Stimulated activated naive CD8-positive, alpha-beta T cell treated with anti-CD3 and anti-CD28 coated beads, Interleukin-15, Interleukin-2, amounts not matched to agents 100 ng/mL and 50 ng/mL, for 24 hours (primary cell): Measurements from ENCODE around the gene ZNF182.
"Not testable (repeated sequence)": the region's sequence is repeated elsewhere in the genome, so short reads cannot be mapped to it uniquely, and the experiment has no call there.

Experiments
- H3K27ac Mint-ChIP-seq: one replicate; pipeline ENCODE4 v1.8.0; 2021; ENCODE audit warnings: mild to moderate bottlenecking, mixed read lengths
- H3K27me3 Mint-ChIP-seq: one replicate; pipeline ENCODE4 v1.8.0; 2021; ENCODE audit warnings: mixed read lengths
- H3K36me3 Mint-ChIP-seq: one replicate; pipeline ENCODE4 v1.8.0; 2021; ENCODE audit warnings: low read depth, mixed read lengths
- H3K4me1 Mint-ChIP-seq: one replicate; pipeline ENCODE4 v1.8.0; 2021; ENCODE audit warnings: low read depth, mixed read lengths
- H3K4me3 Mint-ChIP-seq: one replicate; pipeline ENCODE4 v1.8.0; 2021; ENCODE audit warnings: mild to moderate bottlenecking, mixed read lengths
- H3K9me3 Mint-ChIP-seq: one replicate; pipeline ENCODE4 v1.8.0; 2021; ENCODE audit warnings: mixed read lengths

The ZNF182 gene

GRCh38 chrX:48003758-48004457, at the start of gene ZNF182:
Gene ZNF182 (minus strand): TSS chrX:48003989. CDS start chrX:48002609, 1,380 bp downstream.
- Mint-ChIP-seq H3K27me3 (no peaks in the 10 kb centered on the region), H3K4me3 (peak within 1 kb of the TSS; percentile 91), H3K4me1 (peaks cover 27% of the 10 kb centered on the region), H3K27ac (peak within 1 kb of the TSS; percentile 99), H3K36me3 (peaks cover 13% of the 10 kb centered on the region), H3K9me3 (no peaks in the 10 kb centered on the region)

- Mint-ChIP-seq H3K9me3 (no peaks in the 10 kb centered on the region), H3K27me3 (no peaks in the 10 kb centered on the region), H3K27ac (no peak overlapping the region), H3K4me3 (no peak overlapping the region), H3K4me1 (no peaks in the 10 kb centered on the region), H3K36me3 (no peaks in the 10 kb centered on the region)
Observed at GRCh38 chrX:48046846-48047245, 43.1 kb upstream of the ZNF182 start.

GRCh38 chrX:48045410-48046311, 41.9 kb upstream of the ZNF182 start:
- Mint-ChIP-seq H3K4me1 (no peaks in the 10 kb centered on the region), H3K4me3 (no peak overlapping the region), H3K27me3 (no peaks in the 10 kb centered on the region), H3K9me3 (no peaks in the 10 kb centered on the region), H3K36me3 (no peaks in the 10 kb centered on the region), H3K27ac (no peak overlapping the region)

GRCh38 chrX:48043056-48043455, 39.3 kb upstream of the ZNF182 start:
- H3K36me3 Mint-ChIP-seq: no peaks in the 10 kb centered on the region
- H3K4me3 Mint-ChIP-seq: no peak overlapping the region
- no peaks in the 10 kb centered on the region for H3K9me3 Mint-ChIP-seq
- H3K27ac Mint-ChIP-seq: no peak overlapping the region
- H3K27me3 Mint-ChIP-seq: no peaks in the 10 kb centered on the region
- H3K4me1 Mint-ChIP-seq: no peaks in the 10 kb centered on the region

- Mint-ChIP-seq H3K4me3 (no peak overlapping the region), H3K27me3 (no peaks in the 10 kb centered on the region), H3K9me3 (no peaks in the 10 kb centered on the region)
Observed at GRCh38 chrX:48035891-48036290, 32.1 kb upstream of the ZNF182 start.

GRCh38 chrX:48030641-48031173, 26.9 kb upstream of the ZNF182 start:
- not testable (repeated sequence) for H3K27me3 Mint-ChIP-seq, H3K36me3 Mint-ChIP-seq, H3K27ac Mint-ChIP-seq

More at GRCh38 chrX:48035891-48036290, 32.1 kb upstream of the ZNF182 start:
- Mint-ChIP-seq H3K4me1 (no peaks in the 10 kb centered on the region), H3K36me3 (no peaks in the 10 kb centered on the region), H3K27ac (no peak overlapping the region)

GRCh38 chrX:48030237-48030636, 26.4 kb upstream of the ZNF182 start:
- Mint-ChIP-seq H3K27ac (no peak overlapping the region), H3K9me3 (no peaks in the 10 kb centered on the region), H3K27me3 (no peaks in the 10 kb centered on the region), H3K4me3 (no peak overlapping the region), H3K36me3 (no peaks in the 10 kb centered on the region), H3K4me1 (peaks cover 4% of the 10 kb centered on the region)

More at GRCh38 chrX:48030641-48031173, 26.9 kb upstream of the ZNF182 start:
- H3K9me3 Mint-ChIP-seq, H3K4me3 Mint-ChIP-seq, H3K4me1 Mint-ChIP-seq: not testable (repeated sequence)

- Mint-ChIP-seq H3K4me1 (peaks cover 12% of the 10 kb centered on the region), H3K27ac (no peak overlapping the region), H3K36me3 (no peaks in the 10 kb centered on the region), H3K27me3 (no peaks in the 10 kb centered on the region), H3K9me3 (no peaks in the 10 kb centered on the region), H3K4me3 (no peak overlapping the region)
Observed at GRCh38 chrX:48028091-48028490, 24.3 kb upstream of the ZNF182 start.

- H3K4me1 Mint-ChIP-seq: peaks cover 17% of the 10 kb centered on the region
- not testable (repeated sequence) for H3K27me3 Mint-ChIP-seq, H3K27ac Mint-ChIP-seq, H3K36me3 Mint-ChIP-seq, H3K9me3 Mint-ChIP-seq, H3K4me3 Mint-ChIP-seq
Observed at GRCh38 chrX:48027545-48027944, 23.8 kb upstream of the ZNF182 start.

GRCh38 chrX:48025561-48025960, 21.8 kb upstream of the ZNF182 start:
- H3K4me1 Mint-ChIP-seq: peaks cover 24% of the 10 kb centered on the region
- H3K27ac Mint-ChIP-seq: peak overlapping the region; percentile 73
- no peaks in the 10 kb centered on the region for H3K27me3 Mint-ChIP-seq
- peaks cover 3% of the 10 kb centered on the region for H3K9me3 Mint-ChIP-seq
- H3K4me3 Mint-ChIP-seq: no peak overlapping the region
- H3K36me3 Mint-ChIP-seq: no peaks in the 10 kb centered on the region

GRCh38 chrX:48022738-48023137, 18.9 kb upstream of the ZNF182 start:
- no peak overlapping the region for H3K27ac Mint-ChIP-seq

GRCh38 chrX:48022100-48022499, 18.3 kb upstream of the ZNF182 start:
- no peak overlapping the region for H3K4me3 Mint-ChIP-seq

More at GRCh38 chrX:48022738-48023137, 18.9 kb upstream of the ZNF182 start:
- Mint-ChIP-seq H3K4me3 (no peak overlapping the region), H3K27me3 (no peaks in the 10 kb centered on the region), H3K36me3 (no peaks in the 10 kb centered on the region), H3K9me3 (peaks cover 3% of the 10 kb centered on the region), H3K4me1 (peaks cover 30% of the 10 kb centered on the region)

GRCh38 chrX:48021026-48021900, 17.5 kb upstream of the ZNF182 start:
- no peaks in the 10 kb centered on the region for H3K27me3 Mint-ChIP-seq
- H3K4me1 Mint-ChIP-seq: peaks cover 30% of the 10 kb centered on the region
- H3K4me3 Mint-ChIP-seq: peak overlapping the region; percentile 91
- peak overlapping the region; percentile 99 for H3K27ac Mint-ChIP-seq
- peaks cover 3% of the 10 kb centered on the region for H3K9me3 Mint-ChIP-seq
- no peaks in the 10 kb centered on the region for H3K36me3 Mint-ChIP-seq

More at GRCh38 chrX:48022100-48022499, 18.3 kb upstream of the ZNF182 start:
- Mint-ChIP-seq H3K36me3 (no peaks in the 10 kb centered on the region), H3K27me3 (no peaks in the 10 kb centered on the region), H3K9me3 (peaks cover 3% of the 10 kb centered on the region), H3K27ac (no peak overlapping the region), H3K4me1 (peaks cover 30% of the 10 kb centered on the region)

- Mint-ChIP-seq H3K27ac (peak overlapping the region; percentile 99), H3K4me1 (peaks cover 27% of the 10 kb centered on the region), H3K4me3 (peak overlapping the region; percentile 48)
- H3K36me3 Mint-ChIP-seq, H3K27me3 Mint-ChIP-seq, H3K9me3 Mint-ChIP-seq: not testable (repeated sequence)
Observed at GRCh38 chrX:48020472-48020871, 16.7 kb upstream of the ZNF182 start.
